Effector memory CD8-positive, alpha-beta T cell (primary cell): ENCODE results near the gene RCL1.

ENCODE experiments used
- ATAC-seq: fragments of 150-1000 bp; cut with Tn5 transposase; replicated peaks from 2 replicates; pipeline ENCODE4 v1.10.0; 2021; ENCODE audit warnings: mild to moderate bottlenecking, moderate library complexity
- DNase-seq, 3 experiments: peaks; one replicate each; pipeline ENCODE4 v3.0.0; 2021
- H3K27ac Mint-ChIP-seq, 2 donors: one replicate each; pipeline ENCODE4 v1.8.0; 2022; ENCODE audit warnings: mild to moderate bottlenecking in 2 of 2, mixed read lengths in 2 of 2, moderate library complexity in 2 of 2
- H3K27me3 Mint-ChIP-seq, 2 donors: one replicate each; pipeline ENCODE4 v1.8.0; 2022; ENCODE audit warnings: mixed read lengths in 2 of 2
- H3K36me3 Mint-ChIP-seq: one replicate; pipeline ENCODE4 v1.8.0; 2022; ENCODE audit warnings: mild to moderate bottlenecking, moderate library complexity, mixed read lengths; ENCODE audit not compliant: insufficient read depth
- H3K4me1 Mint-ChIP-seq, 2 donors: one replicate each; pipeline ENCODE4 v1.8.0; 2022; ENCODE audit warnings: low read depth in 2 of 2, mixed read lengths in 2 of 2
- H3K4me3 Mint-ChIP-seq, 2 donors: one replicate each; pipeline ENCODE4 v1.8.0; 2022; ENCODE audit warnings: mild to moderate bottlenecking in 2 of 2, mixed read lengths in 2 of 2, moderate library complexity in 2 of 2
- H3K9me3 Mint-ChIP-seq, 2 donors: one replicate each; pipeline ENCODE4 v1.8.0; 2022; ENCODE audit warnings: mixed read lengths in 2 of 2

RCL1 gene

GRCh38 chr9:4805191-4805918, 12.6 kb downstream of the RCL1 start:
- Mint-ChIP-seq H3K4me1 (peaks cover 14 to 27% of the 10 kb centered on the region in 2 donors), H3K36me3 (peaks cover 3% of the 10 kb centered on the region), H3K9me3 (peaks cover 10 to 12% of the 10 kb centered on the region in 2 donors), H3K4me3 (peak overlapping the region in 1 of 2 donors; percentile 0), H3K27ac (no peak overlapping the region), H3K27me3 (no peaks in the 10 kb centered on the region)
- no peak for ATAC-seq
- no peak for DNase-seq

GRCh38 chr9:4810565-4810964, 17.8 kb downstream of the RCL1 start:
- H3K4me1 Mint-ChIP-seq = peaks cover 9 to 39% of the 10 kb centered on the region in 2 donors
- no peak for ATAC-seq
- no peak overlapping the region for H3K27ac Mint-ChIP-seq
- H3K36me3 Mint-ChIP-seq = no peaks in the 10 kb centered on the region
- H3K9me3 Mint-ChIP-seq = peaks cover 6 to 10% of the 10 kb centered on the region in 2 donors
- DNase-seq = no peak
- no peaks in the 10 kb centered on the region for H3K27me3 Mint-ChIP-seq
- no peak overlapping the region for H3K4me3 Mint-ChIP-seq

GRCh38 chr9:4811824-4812223, 19.1 kb downstream of the RCL1 start:
- no peak overlapping the region for H3K27ac Mint-ChIP-seq
- H3K4me1 Mint-ChIP-seq = peaks cover 9 to 43% of the 10 kb centered on the region in 2 donors
- H3K27me3 Mint-ChIP-seq = no peaks in the 10 kb centered on the region
- H3K4me3 Mint-ChIP-seq = no peak overlapping the region
- ATAC-seq (no peak), DNase-seq (no peak)
- H3K9me3 Mint-ChIP-seq = peaks cover 0 to 3% of the 10 kb centered on the region in 2 donors
- no peaks in the 10 kb centered on the region for H3K36me3 Mint-ChIP-seq

- H3K4me1 Mint-ChIP-seq = peaks cover 7 to 41% of the 10 kb centered on the region in 2 donors
- H3K4me3 Mint-ChIP-seq = no peak overlapping the region
These were observed 20.1 kb downstream of the RCL1 start for GRCh38 chr9:4812858-4813257.

GRCh38 chr9:4814913-4815312, 22.2 kb downstream of the RCL1 start:
- Mint-ChIP-seq H3K36me3 (no peaks in the 10 kb centered on the region), H3K4me1 (peaks cover 6 to 26% of the 10 kb centered on the region in 2 donors), H3K9me3 (no peaks in the 10 kb centered on the region), H3K4me3 (no peak overlapping the region), H3K27me3 (no peaks in the 10 kb centered on the region), H3K27ac (no peak overlapping the region)
- ATAC-seq = no peak
- DNase-seq = no peak

More at GRCh38 chr9:4812858-4813257, 20.1 kb downstream of the RCL1 start:
- H3K9me3 Mint-ChIP-seq = no peaks in the 10 kb centered on the region
- no peak for DNase-seq
- H3K27me3 Mint-ChIP-seq = no peaks in the 10 kb centered on the region
- no peaks in the 10 kb centered on the region for H3K36me3 Mint-ChIP-seq
- ATAC-seq = no peak
- H3K27ac Mint-ChIP-seq = no peak overlapping the region

- Mint-ChIP-seq H3K36me3 (no peaks in the 10 kb centered on the region), H3K27me3 (no peaks in the 10 kb centered on the region), H3K9me3 (no peaks in the 10 kb centered on the region), H3K27ac (peak overlapping the region in 1 of 2 donors; percentile 42), H3K4me1 (peaks cover 9 to 26% of the 10 kb centered on the region in 2 donors), H3K4me3 (no peak overlapping the region)
- DNase-seq = no peak
- no peak for ATAC-seq
These were observed 22.7 kb downstream of the RCL1 start for GRCh38 chr9:4815381-4815956.

GRCh38 chr9:4820168-4820567, 27.4 kb downstream of the RCL1 start:
- Mint-ChIP-seq H3K4me3 (no peak overlapping the region), H3K27me3 (no peaks in the 10 kb centered on the region), H3K4me1 (peaks cover 13 to 15% of the 10 kb centered on the region in 2 donors), H3K36me3 (no peaks in the 10 kb centered on the region), H3K27ac (no peak overlapping the region), H3K9me3 (no peaks in the 10 kb centered on the region)
- DNase-seq = no peak
- ATAC-seq = no peak

GRCh38 chr9:4821133-4821532, 28.4 kb downstream of the RCL1 start:
- no peak overlapping the region for H3K4me3 Mint-ChIP-seq
- H3K27ac Mint-ChIP-seq = no peak overlapping the region
- no peak for ATAC-seq

GRCh38 chr9:4822057-4822456, 29.3 kb downstream of the RCL1 start:
- DNase-seq = no peak
- ATAC-seq = no peak
- Mint-ChIP-seq H3K27me3 (no peaks in the 10 kb centered on the region), H3K9me3 (no peaks in the 10 kb centered on the region), H3K4me3 (no peak overlapping the region), H3K4me1 (peaks cover 7 to 13% of the 10 kb centered on the region in 2 donors), H3K36me3 (no peaks in the 10 kb centered on the region), H3K27ac (peak overlapping the region in 1 of 2 donors; percentile 83)

More at GRCh38 chr9:4821133-4821532, 28.4 kb downstream of the RCL1 start:
- Mint-ChIP-seq H3K9me3 (no peaks in the 10 kb centered on the region), H3K36me3 (no peaks in the 10 kb centered on the region), H3K4me1 (peaks cover 8 to 13% of the 10 kb centered on the region in 2 donors), H3K27me3 (no peaks in the 10 kb centered on the region)
- no peak for DNase-seq

- DNase-seq (no peak), ATAC-seq (no peak)
- Mint-ChIP-seq H3K27ac (peak overlapping the region in 1 of 2 donors; percentile 44), H3K4me1 (peaks cover 6 to 7% of the 10 kb centered on the region in 2 donors), H3K4me3 (no peak overlapping the region), H3K9me3 (no peaks in the 10 kb centered on the region), H3K36me3 (peaks cover 12% of the 10 kb centered on the region), H3K27me3 (no peaks in the 10 kb centered on the region)
These were observed 33.8 kb downstream of the RCL1 start for GRCh38 chr9:4826417-4827166.

GRCh38 chr9:4827224-4827623, 34.5 kb downstream of the RCL1 start:
- Mint-ChIP-seq H3K27ac (no peak overlapping the region), H3K36me3 (peaks cover 16% of the 10 kb centered on the region), H3K27me3 (no peaks in the 10 kb centered on the region), H3K9me3 (no peaks in the 10 kb centered on the region), H3K4me3 (no peak overlapping the region), H3K4me1 (peaks cover 0 to 2% of the 10 kb centered on the region in 2 donors)
- ATAC-seq (no peak), DNase-seq (no peak)

- DNase-seq (no peak), ATAC-seq (no peak)
- H3K27ac Mint-ChIP-seq = no peak overlapping the region
- H3K36me3 Mint-ChIP-seq = peaks cover 16% of the 10 kb centered on the region
- H3K27me3 Mint-ChIP-seq = no peaks in the 10 kb centered on the region
- no peaks in the 10 kb centered on the region for H3K4me1 Mint-ChIP-seq
- H3K4me3 Mint-ChIP-seq = no peak overlapping the region
- H3K9me3 Mint-ChIP-seq = no peaks in the 10 kb centered on the region
These were observed 36.0 kb downstream of the RCL1 start for GRCh38 chr9:4828761-4829160.

GRCh38 chr9:4829969-4830368, 37.2 kb downstream of the RCL1 start:
- Mint-ChIP-seq H3K27me3 (no peaks in the 10 kb centered on the region), H3K27ac (no peak overlapping the region), H3K9me3 (no peaks in the 10 kb centered on the region), H3K36me3 (peaks cover 16% of the 10 kb centered on the region), H3K4me1 (peaks cover 2 to 4% of the 10 kb centered on the region in 2 donors), H3K4me3 (no peak overlapping the region)
- ATAC-seq (no peak), DNase-seq (no peak)
